GM12878 (cell line): ENCODE results near the gene VSTM4.

Experiments used
- CHD4 ChIP-seq: fragments of 200-600 bp; sonication (generic); IDR thresholded peaks from 2 replicates; pipeline ENCODE4 v1.6.1; 2016; ENCODE audit warnings: mild to moderate bottlenecking
- CTCF ChIP-seq, 3 experiments: IDR thresholded peaks in 2 of 3; conservative IDR thresholded peaks in 1 of 3; 2 replicates each; pipeline ENCODE4 v1.5.1; 2011; ENCODE audit warnings: low read depth in 3 of 3, low read length in 3 of 3, mild to moderate bottlenecking in 3 of 3, control low read depth in 2 of 3, moderate library complexity in 2 of 3, inconsistent platforms in 1 of 3, mixed read lengths in 1 of 3; ENCODE audit not compliant: control insufficient read depth in 2 of 3, insufficient read depth in 1 of 3; ENCODE audit errors: extremely low read depth in 1 of 3
- EED ChIP-seq: sonication (generic); IDR thresholded peaks from 2 replicates; pipeline ENCODE4 v1.6.1; 2016; ENCODE audit warnings: antibody characterized with exemption, low read depth
- HDAC2 ChIP-seq: fragments of 200-600 bp; sonication (generic); IDR thresholded peaks from 2 replicates; pipeline ENCODE4 v1.6.1; 2017
- JUND ChIP-seq: IDR thresholded peaks from 2 replicates; pipeline ENCODE4 v1.6.1; 2012; ENCODE audit warnings: low read depth, mild to moderate bottlenecking, low read length, improper control_type of control experiment, moderate library complexity
- MAX ChIP-seq: IDR thresholded peaks from 2 replicates; pipeline ENCODE4 v1.6.1; 2012; ENCODE audit warnings: low read depth, low read length, improper control_type of control experiment
- MYB ChIP-seq: fragments of 150-350 bp; IDR thresholded peaks from 2 replicates; pipeline ENCODE4 v1.6.1; 2014; ENCODE audit warnings: mild to moderate bottlenecking, low read depth, low read length, borderline replicate concordance
- NFIC ChIP-seq: IDR thresholded peaks from 2 replicates; pipeline ENCODE4 v1.6.1; 2012; ENCODE audit warnings: low read depth, mild to moderate bottlenecking, inconsistent platforms, low read length, moderate library complexity
- SIX5 ChIP-seq: IDR thresholded peaks from 2 replicates; pipeline ENCODE4 v1.6.1; 2011; ENCODE audit warnings: mild to moderate bottlenecking, low read depth, low read length, moderate library complexity; ENCODE audit not compliant: severe bottlenecking

DNA sequence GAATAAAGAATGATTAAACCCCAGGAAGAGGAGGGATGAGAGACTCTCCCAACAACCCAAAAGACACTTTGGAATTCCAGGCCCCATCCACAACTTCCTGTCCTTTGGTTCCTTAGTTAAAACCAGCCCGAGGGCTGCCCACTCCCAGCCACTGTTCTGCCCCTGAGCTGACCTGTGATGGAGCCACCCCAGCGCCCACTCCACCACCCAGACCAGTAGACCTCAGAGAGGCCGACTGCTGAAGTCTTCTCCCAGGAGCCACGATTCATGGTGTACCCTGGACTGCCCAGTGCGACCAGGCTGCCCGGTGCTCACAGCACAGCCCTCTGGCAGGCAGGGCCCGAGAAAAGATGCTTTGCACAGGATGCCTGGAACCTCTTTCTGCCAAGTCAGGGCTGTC is 6.7 kb downstream of the VSTM4 start:
- no peak for TF ChIP-seq SIX5
- TF ChIP-seq JUND: no peak
- TF ChIP-seq CTCF (IDR thresholded peaks at IDR 0.05 in 2 of 3, conservative IDR thresholded peaks at IDR 0.05 in 1 of 3; ENCODE audit: control insufficient read depth in 2 of 3, extremely low read depth in 1 of 3, insufficient read depth in 1 of 3, low read depth in 3 of 3, low read length in 3 of 3): no peak
- no peak for TF ChIP-seq EED
- TF ChIP-seq NFIC: no peak
- no peak for TF ChIP-seq CHD4
- no peak for TF ChIP-seq MAX
- TF ChIP-seq HDAC2: no peak
- no peak for TF ChIP-seq MYB
